A673 (cell line): ENCODE data around the gene OR10K2. TPM values are rescaled to one million over a fixed set of nuclear protein-coding genes. Genes with fewer than 3 reads are reported as not detected.

Source experiments
- Bru-seq: library from RNA; stranded (reverse); fragments of 400-500 nt; gene quantifications from one replicate; lab custom pipeline; 2021; lab: Mats Ljungman, UMichigan
- BruChase-seq, 2 experiments: library from RNA; stranded (reverse); fragments of 400-500 nt; gene quantifications; one replicate each; lab custom pipeline; 2021; lab: Mats Ljungman, UMichigan
- BruUV-seq: library from RNA; stranded (reverse); fragments of 400-500 nt; replicated peaks from 2 replicates; lab custom pipeline; 2021; lab: Mats Ljungman, UMichigan
- CTCF ChIA-PET: fragments of 300-600 bp; sonication (Branson Sonifier 250); formaldehyde crosslinking; loops from one replicate; lab custom pipeline; 2022; ENCODE audit warnings: antibody characterized with exemption; lab: Charles Lee
- POLR2A ChIA-PET: fragments of 300-600 bp; sonication (Branson Sonifier 250); formaldehyde crosslinking; loops from one replicate; lab custom pipeline; 2022; ENCODE audit warnings: antibody characterized with exemption; ENCODE audit not compliant: low non-redundant PET; lab: Charles Lee
- DNase-seq: peaks from one replicate; pipeline ENCODE4 v3.0.0-alpha.2; 2015; ENCODE audit warnings: low spot score
- H3K27ac ChIP-seq: fragments of 200-600 bp; sonication (generic); 2 replicates; pipeline ENCODE4 v1.5.1; 2016; ENCODE audit warnings: mixed run types, low read depth, mild to moderate bottlenecking, mixed read lengths, antibody characterized with exemption, low read length; ENCODE audit not compliant: poor library complexity, severe bottlenecking
- H3K27me3 ChIP-seq: fragments of 200-600 bp; sonication (generic); replicated peaks from 2 replicates; pipeline ENCODE4 v1.6.1; 2017; ENCODE audit warnings: mixed run types, low read depth, mild to moderate bottlenecking, mixed read lengths, antibody characterized with exemption, low read length; ENCODE audit not compliant: insufficient read depth, poor library complexity
- H3K36me3 ChIP-seq: fragments of 200-600 bp; sonication (generic); 2 replicates; pipeline ENCODE4 v1.6.1; 2016; ENCODE audit warnings: mixed run types, mild to moderate bottlenecking, mixed read lengths, antibody characterized with exemption, low read length; ENCODE audit not compliant: insufficient read depth, poor library complexity, severe bottlenecking
- H3K4me1 ChIP-seq: fragments of 200-600 bp; sonication (generic); 2 replicates; pipeline ENCODE4 v1.6.1; 2017; ENCODE audit warnings: mixed run types, mild to moderate bottlenecking, mixed read lengths, antibody characterized with exemption, low read length; ENCODE audit not compliant: insufficient read depth, poor library complexity, severe bottlenecking
- H3K4me3 ChIP-seq: fragments of 200-600 bp; sonication (generic); 2 replicates; pipeline ENCODE4 v1.5.1; 2016; ENCODE audit warnings: low read depth, mixed run types, mild to moderate bottlenecking, mixed read lengths, low read length; ENCODE audit not compliant: poor library complexity, severe bottlenecking
- H3K9me3 ChIP-seq: fragments of 200-600 bp; sonication (generic); 2 replicates; pipeline ENCODE4 v1.6.1; 2016; ENCODE audit warnings: mixed run types, low read depth, mild to moderate bottlenecking, mixed read lengths, antibody characterized with exemption, low read length; ENCODE audit not compliant: poor library complexity, severe bottlenecking
- EZH2 ChIP-seq: fragments of 200-600 bp; sonication (generic); IDR thresholded peaks from 2 replicates; pipeline ENCODE4 v1.6.1; 2017; ENCODE audit warnings: borderline replicate concordance, low read depth, mild to moderate bottlenecking, mixed read lengths, antibody characterized with exemption, low read length; ENCODE audit not compliant: poor library complexity, severe bottlenecking
- intact Hi-C: fragments of 100-400 bp; cut with micrococcal nuclease; formaldehyde crosslinking; loops from one replicate; pipeline ENCODE4 v1.10.0; 2022; ENCODE audit not compliant: unreplicated experiment
- long read RNA-seq: library from polyadenylated mRNA; stranded (forward); transcript quantifications from one replicate; pipeline ENCODE4 v2.0.0, GENCODE V29; 2022
- total RNA-seq: library from RNA; stranded (reverse); gene quantifications from 2 replicates; pipeline ENCODE4 v1.2.3, GENCODE V29; 2021
- TF ChIP-seq, protein P1 (sequence below): fragments of 300-800, 200-600 bp; sonication (generic); conservative IDR thresholded peaks from 2 replicates; pipeline ENCODE4 v1.5.1; 2017; ENCODE audit warnings: low read depth, mild to moderate bottlenecking, antibody characterized with exemption, low read length, moderate library complexity, mixed read lengths

Gene OR10K2
- total RNA-seq (not detected in 2 replicates), Bru-seq, nascent RNA (not detected), BruChase-seq, experiment 1, labeled RNA remaining after a 2-hour chase (not detected), BruChase-seq, experiment 2, labeled RNA remaining after a 6-hour chase (not detected)
- long read RNA-seq = 0 reads

- ChIA-PET CTCF (no interaction called here), POLR2A (no interaction called here)
- Histone ChIP-seq H3K4me1 (no peaks in the 10 kb centered on the region), H3K36me3 (no peaks in the 10 kb centered on the region), H3K27me3 (peaks cover 24% of the 10 kb centered on the region), H3K27ac (no peak within 1 kb of the TSS), H3K4me3 (no peak within 1 kb of the TSS), H3K9me3 (no peaks in the 10 kb centered on the region)
- intact Hi-C loops = no loop called here
- no peak for TF ChIP-seq EZH2
- BruUV-seq = no TSS peak
- no peak for DNase-seq
Observed at GRCh38 chr1:158426137-158426536, at the start of gene OR10K2. OR10K2 (minus strand) TSS chr1:158426237; CDS start chr1:158420866, 5,371 bp downstream.

DNA sequence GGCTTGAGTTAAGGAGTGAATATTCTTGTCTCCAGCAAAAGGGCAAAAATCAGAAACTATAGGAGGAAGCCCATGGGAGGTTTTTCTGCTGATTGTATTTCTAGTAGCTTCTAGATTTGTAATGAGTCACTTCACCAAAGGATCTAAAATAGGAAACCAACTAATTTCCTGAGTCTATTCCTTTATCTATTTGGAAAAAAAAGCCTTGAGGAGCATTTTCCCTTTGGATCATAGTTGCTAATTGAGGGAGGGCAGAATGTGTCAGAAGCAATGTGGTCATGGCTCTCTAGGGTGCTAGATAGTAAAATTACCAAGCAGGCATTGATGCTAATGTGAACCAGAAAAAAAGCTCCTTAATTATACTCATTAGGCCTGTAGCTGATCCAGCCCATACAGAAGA, 45.9 kb upstream of the OR10K2 start, which contains the start of gene OR10R2:
Gene OR10R2, plus strand, starts transcription at position 301 of the 400 bp plus-strand sequence. CDS start 106 bp downstream, outside the sequence.
- H3K4me3 ChIP-seq = no peak within 1 kb of the TSS
- no TSS peak for BruUV-seq
- H3K36me3 ChIP-seq = no peaks in the 10 kb centered on the region
- H3K27ac ChIP-seq = no peak within 1 kb of the TSS
- no peaks in the 10 kb centered on the region for H3K4me1 ChIP-seq
- ChIA-PET POLR2A (no interaction called here), CTCF (no interaction called here)
- intact Hi-C loops = no loop called here
- no peak for TF ChIP-seq EZH2
- TF ChIP-seq, protein P1, sequence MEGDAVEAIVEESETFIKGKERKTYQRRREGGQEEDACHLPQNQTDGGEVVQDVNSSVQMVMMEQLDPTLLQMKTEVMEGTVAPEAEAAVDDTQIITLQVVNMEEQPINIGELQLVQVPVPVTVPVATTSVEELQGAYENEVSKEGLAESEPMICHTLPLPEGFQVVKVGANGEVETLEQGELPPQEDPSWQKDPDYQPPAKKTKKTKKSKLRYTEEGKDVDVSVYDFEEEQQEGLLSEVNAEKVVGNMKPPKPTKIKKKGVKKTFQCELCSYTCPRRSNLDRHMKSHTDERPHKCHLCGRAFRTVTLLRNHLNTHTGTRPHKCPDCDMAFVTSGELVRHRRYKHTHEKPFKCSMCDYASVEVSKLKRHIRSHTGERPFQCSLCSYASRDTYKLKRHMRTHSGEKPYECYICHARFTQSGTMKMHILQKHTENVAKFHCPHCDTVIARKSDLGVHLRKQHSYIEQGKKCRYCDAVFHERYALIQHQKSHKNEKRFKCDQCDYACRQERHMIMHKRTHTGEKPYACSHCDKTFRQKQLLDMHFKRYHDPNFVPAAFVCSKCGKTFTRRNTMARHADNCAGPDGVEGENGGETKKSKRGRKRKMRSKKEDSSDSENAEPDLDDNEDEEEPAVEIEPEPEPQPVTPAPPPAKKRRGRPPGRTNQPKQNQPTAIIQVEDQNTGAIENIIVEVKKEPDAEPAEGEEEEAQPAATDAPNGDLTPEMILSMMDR = no peak
- DNase-seq = no peak
- H3K27me3 ChIP-seq = peaks cover 26% of the 10 kb centered on the region
- no peaks in the 10 kb centered on the region for H3K9me3 ChIP-seq

DNA sequence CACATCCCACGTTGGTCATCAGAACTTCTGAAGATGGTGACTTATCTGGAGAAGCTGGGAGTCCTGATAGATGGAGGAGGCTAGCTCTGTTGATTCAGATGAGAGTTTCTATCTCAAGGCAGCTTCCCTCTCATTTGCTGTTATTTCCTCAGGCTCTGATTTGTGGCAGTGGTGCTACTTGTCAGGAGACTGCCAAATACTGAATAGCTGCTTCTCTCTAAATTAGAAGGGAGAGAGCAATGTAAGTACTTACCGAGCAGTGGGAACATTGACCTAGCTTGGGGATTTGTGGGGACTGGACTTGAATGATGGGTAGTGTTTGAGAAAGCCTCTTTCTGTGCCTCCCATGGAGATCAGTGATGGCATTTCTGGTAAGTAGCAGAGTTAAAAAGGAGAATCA, 35.5 kb upstream of the OR10K2 start, which contains the start of gene OR10K1:
Gene OR10K1, plus strand, starts transcription at position 301 of the 400 bp plus-strand sequence. CDS start 3,728 bp downstream, outside the sequence.
- Histone ChIP-seq H3K4me3 (no peak within 1 kb of the TSS), H3K9me3 (no peaks in the 10 kb centered on the region), H3K36me3 (no peaks in the 10 kb centered on the region), H3K27ac (no peak within 1 kb of the TSS), H3K27me3 (peaks cover 22% of the 10 kb centered on the region), H3K4me1 (no peaks in the 10 kb centered on the region)
- CTCF ChIA-PET = no interaction called here
- no peak for DNase-seq
- no peak for TF ChIP-seq EZH2
- TF ChIP-seq, protein P1 = no peak
- no TSS peak for BruUV-seq
- POLR2A ChIA-PET = no interaction called here
- intact Hi-C loops = no loop called here
